Stimulated activated CD4-positive, alpha-beta T cell treated with anti-CD3 and anti-CD28 coated beads, Interleukin-12 subunit alpha, Interleukin-12 subunit beta, amount 100 ng/mL, for 24 hours (primary cell): ENCODE measurements around the gene MAP2.

Source experiments
- DNase-seq, 2 experiments: peaks; one replicate each; pipeline ENCODE4 v3.0.0-alpha.2; 2020; ENCODE audit warnings: low read depth in 2 of 2

The MAP2 gene

DNA sequence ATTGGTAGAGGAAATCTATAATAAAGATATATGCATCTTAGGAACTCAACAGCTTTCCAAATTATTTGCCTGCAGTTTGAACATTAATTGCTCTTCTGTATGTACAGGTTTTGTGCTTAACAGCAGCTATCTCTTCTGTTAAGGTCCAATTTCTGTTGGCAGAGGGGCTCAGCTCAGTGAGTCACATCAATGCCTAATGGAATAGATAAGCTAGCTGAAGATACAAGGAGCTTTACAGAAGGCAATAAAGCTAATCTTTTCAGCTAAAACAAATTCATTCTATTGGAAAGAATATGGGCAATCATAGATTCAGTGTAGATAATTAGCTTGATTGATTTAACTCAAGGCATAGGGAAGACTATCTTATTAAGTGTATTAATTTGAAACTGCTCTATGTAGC, 289.4 kb downstream of the MAP2 start:
- no peak for DNase-seq

GRCh38 chr2:209719034-209719433, 295.2 kb downstream of the MAP2 start:
- no peak for DNase-seq

- DNase-seq: no peak
Measured at GRCh38 chr2:209721497-209721896, 297.6 kb downstream of the MAP2 start.

GRCh38 chr2:209726311-209726710, 302.5 kb downstream of the MAP2 start:
- DNase-seq: no peak

DNA sequence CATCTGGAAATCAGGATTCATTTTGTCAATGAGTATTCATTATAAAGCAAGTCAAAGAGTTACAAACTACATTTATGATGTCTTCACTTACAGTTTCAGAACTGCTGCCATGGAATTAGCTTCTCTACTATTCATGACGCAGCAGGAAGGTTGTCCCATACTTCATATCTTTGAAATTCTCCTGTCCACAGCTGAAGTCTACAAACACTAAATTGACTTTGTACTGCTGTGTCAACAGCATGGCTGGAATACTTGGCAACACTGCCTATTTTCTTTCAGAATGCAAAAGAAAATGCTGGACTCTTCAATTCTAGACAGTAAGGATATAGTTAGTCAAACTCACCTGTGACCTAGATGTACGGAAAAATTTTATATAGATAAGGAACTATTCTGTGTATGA, 303.2 kb downstream of the MAP2 start:
- DNase-seq: no peak

DNA sequence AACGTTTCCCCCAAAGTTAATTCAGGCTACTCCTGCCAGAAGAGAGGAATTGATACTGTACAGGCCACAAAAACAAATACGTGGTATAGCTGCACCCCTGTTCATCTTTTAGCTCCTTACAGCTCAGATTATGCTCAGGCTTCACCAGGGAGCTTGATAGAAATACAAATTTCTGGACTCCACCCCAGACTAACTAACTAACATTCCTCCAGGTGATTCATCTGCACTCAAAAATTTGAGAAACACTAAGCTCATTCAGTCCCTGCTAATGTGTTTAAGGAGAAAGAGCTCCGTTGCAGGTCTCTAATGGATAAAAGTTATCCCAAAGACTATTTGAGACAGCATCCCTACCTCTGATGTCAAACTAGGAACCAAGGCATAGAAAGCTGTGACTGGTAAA, 311.0 kb downstream of the MAP2 start:
- no peak for DNase-seq

GRCh38 chr2:209741953-209742352, 318.1 kb downstream of the MAP2 start:
- DNase-seq: no peak

DNA sequence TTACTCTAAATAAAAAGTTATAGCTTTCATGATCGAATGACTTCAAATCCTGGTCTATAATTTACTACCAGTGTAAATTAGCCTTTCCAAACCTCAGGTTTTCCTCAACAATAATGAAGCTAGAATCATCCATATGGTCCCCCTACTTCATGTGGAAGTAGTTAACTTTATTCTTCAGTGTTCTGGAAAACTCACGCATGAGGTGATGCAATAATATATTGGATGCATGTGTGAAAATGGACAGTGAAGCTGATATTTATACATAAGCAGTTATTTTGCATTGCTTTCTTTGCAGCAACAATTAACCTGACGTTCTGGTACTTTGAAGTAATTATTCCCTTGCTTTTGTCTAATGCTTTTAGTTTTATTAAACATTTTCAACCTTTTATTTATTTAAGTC, 329.2 kb downstream of the MAP2 start:
- DNase-seq: no peak

- no peak for DNase-seq
Measured at GRCh38 chr2:209757163-209757562, 333.3 kb downstream of the MAP2 start.

- DNase-seq: no peak
Measured at GRCh38 chr2:209761566-209761965, 337.7 kb downstream of the MAP2 start.

- DNase-seq: no peak
Measured at GRCh38 chr2:209762563-209762962, 338.7 kb downstream of the MAP2 start.

DNA sequence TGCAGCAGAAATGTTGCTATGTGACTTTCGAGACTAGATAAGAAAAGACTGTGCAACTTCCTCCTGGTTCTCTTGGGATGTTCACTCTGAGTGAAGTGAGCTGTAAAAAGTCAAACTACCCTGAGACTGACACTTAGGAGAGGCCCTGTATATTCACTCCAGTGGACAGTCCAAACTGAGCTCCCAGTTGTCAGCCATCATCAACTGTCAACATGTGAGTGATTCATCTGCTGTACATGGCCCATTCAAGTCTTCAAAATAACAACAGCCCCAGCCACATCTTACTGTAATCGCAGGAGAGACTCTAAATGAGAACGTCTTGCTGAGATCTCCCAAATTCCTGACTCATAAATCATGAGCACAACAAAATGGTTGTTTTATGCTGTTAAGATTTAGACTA, 339.3 kb downstream of the MAP2 start:
- no peak for DNase-seq

- no peak for DNase-seq
Measured at GRCh38 chr2:209766613-209767012, 342.8 kb downstream of the MAP2 start.

DNA sequence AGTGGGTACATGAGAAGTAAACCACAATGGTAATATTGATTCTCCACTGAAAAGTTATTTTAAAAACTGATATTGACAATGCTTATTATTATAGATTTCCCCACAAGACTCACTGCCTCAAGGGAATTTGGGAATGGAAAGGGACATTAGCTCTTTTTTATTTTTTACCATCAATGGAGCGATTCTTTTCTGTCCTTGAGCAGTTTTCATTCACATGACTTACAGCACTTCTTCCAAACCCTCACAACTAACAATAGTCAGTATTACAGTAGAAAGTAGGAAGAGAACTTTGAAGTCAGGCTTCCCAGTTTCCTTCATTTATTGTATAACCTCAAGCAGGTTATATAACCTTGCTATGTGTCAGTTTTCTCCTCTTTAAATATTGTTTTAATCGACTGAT, 343.5 kb downstream of the MAP2 start:
- DNase-seq: no peak

DNA sequence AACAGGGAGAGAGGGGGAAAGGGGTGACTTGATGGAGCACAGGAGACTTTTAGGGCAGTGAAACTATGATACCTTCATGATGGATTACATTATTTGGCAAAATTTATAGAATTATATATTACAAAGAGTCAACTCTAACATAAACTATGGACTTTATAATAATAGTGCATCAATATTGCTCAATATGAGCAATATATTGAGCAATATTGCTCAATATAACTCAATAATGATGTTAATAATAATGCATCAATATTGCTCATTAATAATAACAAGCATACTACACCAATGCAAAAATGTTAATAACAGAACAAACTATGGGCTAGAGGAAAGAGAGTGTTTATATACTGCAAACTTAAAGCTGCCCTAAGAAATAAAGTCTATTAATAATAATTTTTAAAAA, 344.7 kb downstream of the MAP2 start:
- no peak for DNase-seq

GRCh38 chr2:209771474-209772289, 347.8 kb downstream of the MAP2 start, which contains the start of gene UNC80:
Gene UNC80, plus strand, starts transcription at chr2:209771832. Its CDS starts 241 bp downstream, at chr2:209772073.
- DNase-seq: no peak

DNA sequence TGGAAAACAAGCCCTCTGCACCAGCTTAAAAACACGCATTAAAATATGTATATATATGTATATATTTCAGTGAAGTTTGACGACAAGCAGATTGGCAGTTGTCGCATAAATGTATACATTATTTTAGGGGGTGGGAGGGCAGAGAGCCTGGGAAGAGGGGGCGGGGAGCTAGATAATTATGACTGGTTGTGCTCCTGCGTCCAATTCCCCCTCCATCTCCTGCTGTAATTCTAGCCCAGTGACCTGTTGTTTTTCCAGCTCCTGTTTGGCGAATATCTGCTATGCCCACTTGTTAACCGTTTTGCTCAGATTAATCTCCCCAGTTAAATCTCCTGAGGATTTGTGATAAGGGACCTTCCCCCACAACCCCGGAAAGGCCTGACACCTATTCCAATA, 348.4 kb downstream of the MAP2 start:
- DNase-seq: no peak

DNA sequence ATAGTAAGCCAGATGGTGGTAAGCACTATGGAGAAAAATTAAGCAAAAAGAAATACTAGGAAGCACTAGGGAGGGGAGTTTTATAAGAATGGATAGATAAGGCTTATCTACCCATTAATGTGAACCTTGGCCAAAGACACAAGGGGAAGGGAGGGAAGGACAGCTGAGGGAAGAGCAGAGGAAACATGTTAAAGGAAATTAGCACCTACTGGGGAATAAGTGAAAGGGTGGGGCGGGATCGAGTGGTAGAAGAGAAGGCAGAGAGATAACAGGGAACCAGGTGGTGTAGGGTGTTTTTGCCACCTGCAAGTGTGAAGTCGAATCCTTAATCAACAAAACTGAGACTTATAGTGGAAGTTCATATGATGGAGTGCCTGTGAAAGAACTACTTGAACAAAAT, 349.5 kb downstream of the MAP2 start:
- DNase-seq: no peak
